ENCODE measurements around the gene KRCC1. TPM values are rescaled to one million over a fixed set of nuclear protein-coding genes. Genes with fewer than 3 reads are reported as not detected.

KRCC1 gene
- total RNA-seq, 4 donors from 2014 or later = 29.4 to 44.6 (median 35.9) TPM

DNA sequence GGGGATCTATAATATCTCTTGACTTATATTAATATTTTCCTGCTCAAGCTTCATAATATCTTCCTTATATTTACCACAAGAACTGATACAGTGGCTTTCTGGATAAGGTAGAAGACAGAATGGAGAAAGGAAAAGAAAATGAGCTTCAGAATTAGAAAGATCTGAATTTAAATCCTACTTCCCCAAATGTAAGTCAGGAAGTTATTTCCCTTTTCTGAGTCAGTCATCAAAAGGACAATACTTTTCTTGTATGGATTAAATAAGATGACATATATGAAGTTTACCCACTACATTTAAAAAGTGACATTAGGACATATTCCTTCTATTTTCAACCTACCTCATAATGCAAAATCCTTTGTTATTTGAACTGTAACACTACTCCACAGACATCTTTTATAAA, 19.0 kb downstream of the KRCC1 start:
- H3K27me3 ChIP-seq = no peaks in the 10 kb centered on the region
- TF ChIP-seq POLR2A (IDR thresholded peaks at IDR 0.05) = no peak
- TF ChIP-seq, protein P1, sequence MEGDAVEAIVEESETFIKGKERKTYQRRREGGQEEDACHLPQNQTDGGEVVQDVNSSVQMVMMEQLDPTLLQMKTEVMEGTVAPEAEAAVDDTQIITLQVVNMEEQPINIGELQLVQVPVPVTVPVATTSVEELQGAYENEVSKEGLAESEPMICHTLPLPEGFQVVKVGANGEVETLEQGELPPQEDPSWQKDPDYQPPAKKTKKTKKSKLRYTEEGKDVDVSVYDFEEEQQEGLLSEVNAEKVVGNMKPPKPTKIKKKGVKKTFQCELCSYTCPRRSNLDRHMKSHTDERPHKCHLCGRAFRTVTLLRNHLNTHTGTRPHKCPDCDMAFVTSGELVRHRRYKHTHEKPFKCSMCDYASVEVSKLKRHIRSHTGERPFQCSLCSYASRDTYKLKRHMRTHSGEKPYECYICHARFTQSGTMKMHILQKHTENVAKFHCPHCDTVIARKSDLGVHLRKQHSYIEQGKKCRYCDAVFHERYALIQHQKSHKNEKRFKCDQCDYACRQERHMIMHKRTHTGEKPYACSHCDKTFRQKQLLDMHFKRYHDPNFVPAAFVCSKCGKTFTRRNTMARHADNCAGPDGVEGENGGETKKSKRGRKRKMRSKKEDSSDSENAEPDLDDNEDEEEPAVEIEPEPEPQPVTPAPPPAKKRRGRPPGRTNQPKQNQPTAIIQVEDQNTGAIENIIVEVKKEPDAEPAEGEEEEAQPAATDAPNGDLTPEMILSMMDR (IDR thresholded peaks at IDR 0.05) = no peak
- no peaks in the 10 kb centered on the region for H3K9me3 ChIP-seq
- H3K4me1 ChIP-seq = no peaks in the 10 kb centered on the region
- H3K36me3 ChIP-seq = peaks cover 3 to 4% of the 10 kb centered on the region in 2 donors
- intact Hi-C loops (cut with DNase I) = no loop called here
- no peak overlapping the region for H3K27ac ChIP-seq
- no peak overlapping the region for H3K4me3 ChIP-seq (replicated peaks in 1 of 3)
- DNase-seq = no peak

DNA sequence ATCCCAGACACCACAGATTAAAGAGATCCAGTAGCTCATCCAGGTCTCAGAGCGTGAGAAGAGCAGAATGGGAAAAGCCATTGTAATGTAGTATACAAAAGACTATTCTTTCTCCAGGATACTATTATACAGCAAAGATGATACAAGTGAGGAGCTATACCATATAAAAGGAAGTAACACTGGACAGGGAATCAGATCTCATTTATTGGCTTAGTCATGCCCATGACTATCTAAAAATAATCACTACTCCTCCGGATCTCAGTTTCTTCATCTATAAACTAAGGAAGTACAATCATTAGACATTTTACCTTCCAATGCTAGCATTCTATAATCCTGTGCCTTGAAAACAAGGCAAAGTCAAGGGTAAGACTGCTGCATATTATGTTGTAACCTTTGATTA, 19.4 kb downstream of the KRCC1 start:
- no peak overlapping the region for H3K4me3 ChIP-seq (replicated peaks in 1 of 3)
- no peak overlapping the region for H3K27ac ChIP-seq
- peaks cover 4% of the 10 kb centered on the region in 2 donors for H3K36me3 ChIP-seq
- TF ChIP-seq POLR2A (IDR thresholded peaks at IDR 0.05) = no peak
- TF ChIP-seq, protein P1 (IDR thresholded peaks at IDR 0.05) = no peak
- H3K27me3 ChIP-seq = no peaks in the 10 kb centered on the region
- intact Hi-C loops (cut with DNase I) = no loop called here
- DNase-seq = no peak
- no peaks in the 10 kb centered on the region for H3K9me3 ChIP-seq
- H3K4me1 ChIP-seq = no peaks in the 10 kb centered on the region
- 89 to 100% methylated on average over 2 of the region's 2 CpGs for WGBS, 2 donors

GRCh38 chr2:88032070-88032702, 23.4 kb downstream of the KRCC1 start:
- no peaks in the 10 kb centered on the region for H3K4me1 ChIP-seq
- H3K36me3 ChIP-seq = peaks cover 9 to 23% of the 10 kb centered on the region in 2 donors
- DNase-seq = no peak
- H3K27me3 ChIP-seq = no peaks in the 10 kb centered on the region
- no peak overlapping the region for H3K27ac ChIP-seq
- intact Hi-C loops (cut with DNase I) = no loop called here
- WGBS, 2 donors = 96 to 97% methylated on average over 7 of the region's 7 CpGs
- TF ChIP-seq POLR2A (IDR thresholded peaks at IDR 0.05) = no peak
- TF ChIP-seq, protein P1 (IDR thresholded peaks at IDR 0.05) = no peak
- no peak overlapping the region for H3K4me3 ChIP-seq (replicated peaks in 1 of 3)
- H3K9me3 ChIP-seq = no peaks in the 10 kb centered on the region

DNA sequence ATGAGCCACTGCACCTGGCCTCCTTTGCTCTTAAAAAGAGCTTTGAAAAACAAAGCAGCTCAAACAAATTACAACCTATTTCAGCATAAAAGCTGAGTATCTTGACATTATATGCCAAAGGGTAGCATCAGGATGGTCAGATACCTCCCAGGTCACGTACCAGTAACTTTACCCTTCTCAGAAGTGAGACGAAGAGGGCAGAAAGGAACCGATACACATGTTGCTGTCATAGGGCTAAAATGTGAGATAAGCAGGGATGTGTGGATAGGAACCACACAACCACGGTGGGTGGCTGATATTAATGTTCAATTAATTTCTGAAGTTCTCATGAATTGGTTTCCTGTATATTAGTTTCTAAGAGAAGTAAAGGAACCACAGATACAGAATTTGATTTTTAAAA, 26.7 kb downstream of the KRCC1 start:
- no peak for TF ChIP-seq POLR2A (IDR thresholded peaks at IDR 0.05)
- TF ChIP-seq, protein P1 (IDR thresholded peaks at IDR 0.05) = no peak
- 97 to 98% methylated on average over 4 of the region's 4 CpGs for WGBS, 2 donors
- H3K4me3 ChIP-seq (replicated peaks in 1 of 3) = no peak overlapping the region
- H3K4me1 ChIP-seq = no peaks in the 10 kb centered on the region
- H3K9me3 ChIP-seq = no peaks in the 10 kb centered on the region
- peaks cover 5 to 23% of the 10 kb centered on the region in 2 donors for H3K36me3 ChIP-seq
- no peaks in the 10 kb centered on the region for H3K27me3 ChIP-seq
- no peak for DNase-seq
- H3K27ac ChIP-seq = no peak overlapping the region
- intact Hi-C loops (cut with DNase I) = no loop called here

GRCh38 chr2:88027697-88028389, 27.7 kb downstream of the KRCC1 start:
- no peak for DNase-seq
- H3K27me3 ChIP-seq = no peaks in the 10 kb centered on the region
- TF ChIP-seq POLR2A (IDR thresholded peaks at IDR 0.05) = no peak
- TF ChIP-seq, protein P1 (IDR thresholded peaks at IDR 0.05) = no peak
- no peak overlapping the region for H3K4me3 ChIP-seq (replicated peaks in 1 of 3)
- 92% methylated on average over 10 of the region's 10 CpGs for WGBS, 2 donors
- H3K4me1 ChIP-seq = no peaks in the 10 kb centered on the region
- H3K27ac ChIP-seq = no peak overlapping the region
- no peaks in the 10 kb centered on the region for H3K9me3 ChIP-seq
- H3K36me3 ChIP-seq = peaks cover 5 to 21% of the 10 kb centered on the region in 2 donors
- intact Hi-C loops (cut with DNase I) = no loop called here
